Choroid plexus epithelial cell (primary cell): Measurements from ENCODE around the gene LMF2.

ENCODE experiments used
- DNase-seq: peaks from one replicate; pipeline ENCODE4 v3.0.0-alpha.2; 2010; ENCODE audit warnings: low read depth
- H3K4me3 ChIP-seq: 2 replicates; pipeline ENCODE4 v1.5.1; 2011; ENCODE audit warnings: low read depth, mild to moderate bottlenecking, control low read depth, low read length, moderate library complexity
- TF ChIP-seq, protein P1 (sequence below): conservative IDR thresholded peaks from 2 replicates; pipeline ENCODE4 v1.5.1; 2011; ENCODE audit warnings: low read depth, mild to moderate bottlenecking, control low read depth, inconsistent platforms, low read length, moderate library complexity

The LMF2 gene

DNA sequence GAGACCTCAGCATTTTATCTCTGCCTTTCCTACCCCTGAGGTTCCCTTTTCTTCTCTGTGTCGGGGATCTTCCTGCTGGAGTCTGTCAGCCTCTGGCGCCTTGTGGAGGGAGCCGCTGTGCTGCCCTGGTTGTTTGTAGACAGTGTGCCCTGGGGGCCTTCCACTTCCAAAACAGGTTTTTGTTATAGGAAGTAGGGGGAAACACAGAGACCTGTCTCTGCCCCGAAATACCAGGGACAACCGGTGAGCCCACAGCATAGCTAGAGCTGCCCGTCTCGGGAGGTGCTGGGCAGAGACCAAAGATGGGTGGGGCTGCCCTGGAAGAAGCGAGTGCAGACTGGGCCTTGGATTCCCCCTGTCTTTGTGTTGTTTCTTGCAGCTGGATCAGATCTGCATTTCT is 8.6 kb upstream of the LMF2 start:
- TF ChIP-seq, protein P1, sequence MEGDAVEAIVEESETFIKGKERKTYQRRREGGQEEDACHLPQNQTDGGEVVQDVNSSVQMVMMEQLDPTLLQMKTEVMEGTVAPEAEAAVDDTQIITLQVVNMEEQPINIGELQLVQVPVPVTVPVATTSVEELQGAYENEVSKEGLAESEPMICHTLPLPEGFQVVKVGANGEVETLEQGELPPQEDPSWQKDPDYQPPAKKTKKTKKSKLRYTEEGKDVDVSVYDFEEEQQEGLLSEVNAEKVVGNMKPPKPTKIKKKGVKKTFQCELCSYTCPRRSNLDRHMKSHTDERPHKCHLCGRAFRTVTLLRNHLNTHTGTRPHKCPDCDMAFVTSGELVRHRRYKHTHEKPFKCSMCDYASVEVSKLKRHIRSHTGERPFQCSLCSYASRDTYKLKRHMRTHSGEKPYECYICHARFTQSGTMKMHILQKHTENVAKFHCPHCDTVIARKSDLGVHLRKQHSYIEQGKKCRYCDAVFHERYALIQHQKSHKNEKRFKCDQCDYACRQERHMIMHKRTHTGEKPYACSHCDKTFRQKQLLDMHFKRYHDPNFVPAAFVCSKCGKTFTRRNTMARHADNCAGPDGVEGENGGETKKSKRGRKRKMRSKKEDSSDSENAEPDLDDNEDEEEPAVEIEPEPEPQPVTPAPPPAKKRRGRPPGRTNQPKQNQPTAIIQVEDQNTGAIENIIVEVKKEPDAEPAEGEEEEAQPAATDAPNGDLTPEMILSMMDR: no peak
- H3K4me3 ChIP-seq: no peak overlapping the region
- DNase-seq: no peak

GRCh38 chr22:50513175-50513574 is 5.7 kb upstream of the LMF2 start:
- DNase-seq: no peak
- no peak overlapping the region for H3K4me3 ChIP-seq
- TF ChIP-seq, protein P1: no peak

DNA sequence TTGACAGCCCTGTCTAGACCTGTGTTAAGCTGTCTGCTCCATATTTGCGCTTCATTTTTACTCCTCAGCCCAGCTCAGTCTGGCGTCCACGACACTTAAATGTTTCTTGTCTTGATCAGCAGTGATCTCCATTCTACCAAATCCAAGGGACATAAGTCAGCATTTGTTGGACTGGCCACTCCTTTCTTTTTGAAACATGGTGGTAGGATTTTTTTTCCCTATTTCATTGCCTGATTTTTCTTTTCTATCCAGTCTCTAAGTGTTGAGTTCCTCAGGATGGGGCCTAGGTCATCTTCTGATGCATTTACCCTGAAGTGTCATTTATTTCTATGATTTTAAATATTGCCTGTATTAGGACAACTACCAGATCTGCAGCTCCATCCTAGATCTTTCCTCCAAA is 1.4 kb upstream of the LMF2 start:
- TF ChIP-seq, protein P1: no peak
- H3K4me3 ChIP-seq: peak overlapping the region; percentile 94
- DNase-seq: no peak

DNA sequence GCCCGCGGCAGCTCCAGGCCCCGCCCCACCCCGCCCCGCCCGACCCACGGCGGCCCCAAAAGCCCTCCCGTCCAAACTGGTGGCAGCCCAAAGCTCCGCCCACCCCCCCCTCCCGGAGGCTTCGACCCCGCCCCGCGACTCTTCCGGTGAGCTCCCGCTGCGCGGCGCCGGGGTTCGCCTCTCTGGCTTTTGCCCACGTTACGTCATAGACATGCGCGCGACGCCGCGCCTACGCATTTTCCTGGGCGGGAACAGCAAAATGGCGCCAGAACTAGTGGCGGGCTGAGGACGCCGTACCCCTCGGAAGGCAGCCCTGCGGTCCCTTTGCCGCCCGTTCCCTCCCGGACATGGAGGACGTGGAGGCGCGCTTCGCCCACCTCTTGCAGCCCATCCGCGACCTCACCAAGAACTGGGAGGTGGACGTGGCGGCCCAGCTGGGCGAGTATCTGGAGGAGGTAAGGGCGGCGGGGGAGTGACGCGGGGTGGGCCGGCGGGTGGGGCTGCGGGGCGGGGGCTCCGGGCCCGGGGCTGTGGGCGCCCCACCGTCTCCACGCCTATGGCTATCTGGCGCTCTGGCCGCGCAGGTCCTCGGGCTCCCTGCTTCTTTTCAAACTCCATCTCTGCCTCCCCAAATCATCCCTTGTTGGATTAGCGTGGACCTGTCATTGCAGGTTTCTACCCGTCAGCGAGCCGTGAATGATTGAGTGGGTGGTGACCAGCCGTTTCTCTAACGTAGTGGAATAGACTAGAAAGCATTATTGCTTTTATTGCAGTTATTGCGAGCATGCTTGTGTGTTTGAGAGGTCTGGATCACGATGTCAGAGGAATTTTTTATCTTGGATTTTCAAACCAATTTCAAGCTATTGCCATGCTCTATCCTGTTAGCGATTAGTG is 736 bp upstream of the LMF2 start, which contains the start of gene NCAPH2:
Gene NCAPH2 (plus strand): TSS at position 234 of the 894 bp plus-strand sequence. CDS start 114 bp downstream, at position 348.
- peak; percentile 98 for DNase-seq
- TF ChIP-seq, protein P1: no peak
- H3K4me3 ChIP-seq: peak within 1 kb of the TSS; percentile 95

DNA sequence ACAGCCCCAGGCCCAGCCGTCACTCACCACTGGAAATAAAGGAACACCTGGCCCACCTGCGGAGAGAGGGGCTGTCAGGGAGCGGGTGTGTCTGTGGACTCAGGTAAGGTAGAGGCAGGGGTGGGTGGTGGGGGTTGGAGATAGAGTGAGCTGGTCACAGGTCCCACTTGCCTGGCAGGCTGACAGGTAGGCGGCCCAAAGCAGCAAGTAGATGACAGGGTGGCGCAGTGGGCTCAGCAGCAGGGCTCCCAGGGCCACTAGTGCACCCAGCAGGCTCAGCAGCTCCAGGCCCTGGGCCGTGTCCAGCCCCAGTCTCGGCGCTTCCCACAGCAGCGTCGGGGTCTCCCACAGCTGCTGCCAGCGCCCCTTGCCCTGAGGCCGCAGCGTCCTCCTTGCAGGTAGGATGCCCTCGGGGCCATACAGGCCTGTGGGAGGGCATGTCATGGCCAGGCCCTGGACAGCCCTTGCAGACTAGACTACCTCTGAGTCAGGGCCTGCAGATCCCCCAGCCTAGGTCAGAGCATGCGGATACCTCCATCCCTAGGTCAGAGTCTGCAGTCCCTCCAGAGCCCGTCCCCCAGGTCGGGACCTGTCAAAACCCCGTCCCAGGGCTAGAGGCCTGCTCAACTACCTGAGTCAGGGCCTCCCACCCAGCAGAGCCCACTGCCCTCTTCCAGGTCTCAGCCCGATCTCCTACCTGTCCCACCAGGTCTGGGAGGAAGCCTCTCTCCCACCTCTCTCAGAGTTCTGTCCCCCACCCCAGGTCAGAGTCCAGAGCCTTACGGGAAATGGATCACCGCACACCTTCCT is 686 bp downstream of the LMF2 start:
- DNase-seq: no peak
- H3K4me3 ChIP-seq: peak overlapping the region; percentile 95
- TF ChIP-seq, protein P1: no peak

DNA sequence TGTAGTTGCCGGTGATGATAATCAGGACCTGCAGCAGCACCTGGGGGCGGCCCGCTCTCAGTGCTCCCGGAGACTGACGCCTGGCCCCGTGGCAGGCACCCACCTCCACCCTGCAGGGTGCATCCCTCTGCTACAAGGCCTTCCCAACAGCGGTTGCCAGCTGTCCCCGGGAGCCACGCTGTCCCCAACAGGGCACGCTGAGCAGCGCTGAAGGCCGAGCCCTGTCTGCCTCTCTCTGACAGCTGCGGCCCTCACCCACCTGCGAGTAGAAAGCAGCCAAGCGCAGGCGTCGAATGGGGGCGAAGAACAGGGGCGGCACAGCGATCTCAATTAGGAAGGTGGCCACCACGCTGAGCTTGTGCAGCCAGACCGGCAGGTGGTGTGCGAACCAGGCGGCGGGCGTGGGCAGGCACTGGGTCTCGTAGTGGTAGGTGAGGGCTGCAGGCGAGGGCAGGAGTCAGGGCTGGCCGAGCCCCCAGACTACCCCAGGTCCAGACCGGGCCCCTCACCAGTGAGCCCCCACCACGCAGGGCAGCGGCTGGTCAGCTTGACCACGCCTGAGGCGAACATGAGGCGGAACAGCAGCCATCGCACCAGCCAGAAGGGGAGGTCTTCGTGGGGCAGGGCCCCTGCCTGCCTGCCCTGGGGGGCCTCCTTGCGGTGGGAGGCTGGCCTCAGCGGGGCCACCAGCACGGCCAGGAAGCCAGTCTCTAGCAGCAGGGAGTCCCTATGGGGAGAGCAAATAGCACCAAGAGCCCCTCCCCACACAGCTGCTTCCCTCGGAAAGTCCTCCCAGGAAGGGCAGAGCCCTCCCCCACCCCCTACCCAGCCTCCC is 1.5 kb downstream of the LMF2 start:
- peak overlapping the region; percentile 95 for H3K4me3 ChIP-seq
- TF ChIP-seq, protein P1: no peak
- DNase-seq: no peak
